SK-N-SH (cell line): ENCODE data around the gene TMEM14C. TPM values are rescaled to one million over a fixed set of nuclear protein-coding genes. Genes with fewer than 3 reads are reported as not detected.

Experiments
- CTCF ChIA-PET: fragments of 300-600, 350-600 bp; formaldehyde crosslinking; extraction: SDS; loops from one replicate; lab custom pipeline; 2021; lab: Yijun Ruan, JAX
- POLR2A ChIA-PET: fragments of 350-600 bp; sonication (Branson Sonifier 250); formaldehyde crosslinking; extraction: SDS; loops from one replicate; lab custom pipeline; 2020; ENCODE audit warnings: antibody characterized with exemption, inconsistent platforms; lab: Yijun Ruan, JAX
- DNase-seq: peaks from one replicate; pipeline ENCODE4 v3.0.0; 2012
- H2AFZ ChIP-seq: fragments of 200-600 bp; sonication (generic); 2 replicates; pipeline ENCODE4 v1.8.1; 2016; ENCODE audit warnings: antibody characterized with exemption, mild to moderate bottlenecking, low read depth
- H3F3A ChIP-seq: fragments of 200-600 bp; sonication (generic); replicated peaks from 2 replicates; pipeline ENCODE3; 2016; ENCODE audit warnings: antibody characterized with exemption, mild to moderate bottlenecking; ENCODE audit not compliant: insufficient read depth
- H3K27ac ChIP-seq, 2 experiments: fragments of 200-500 bp in 1 of 2; fragments of 200-600 bp in 1 of 2; sonication (Bioruptor generic) in 1 of 2; sonication (generic), shearing (Covaris generic) in 1 of 2; 2 replicates each; pipeline versions ENCODE4 v1.5.1 to v1.6.1; 2014 to 2016; ENCODE audit warnings: low read depth in 2 of 2, inconsistent platforms in 1 of 2, low read length in 1 of 2, mild to moderate bottlenecking in 1 of 2, mixed read lengths in 1 of 2
- H3K27me3 ChIP-seq: fragments of 200-600 bp; sonication (generic), shearing (Covaris generic); 2 replicates; pipeline ENCODE4 v1.6.1; 2016; ENCODE audit warnings: mixed run types; ENCODE audit not compliant: insufficient read depth
- H3K36me3 ChIP-seq, 2 experiments: fragments of 200-500 bp in 1 of 2; fragments of 200-600 bp in 1 of 2; sonication (Bioruptor generic) in 1 of 2; sonication (generic) in 1 of 2; replicated peaks in 1 of 2; 2 replicates each; pipeline versions ENCODE3 to v1.5.1; 2014 to 2016; ENCODE audit warnings: low read length in 1 of 2, mild to moderate bottlenecking in 1 of 2; ENCODE audit not compliant: insufficient read depth in 2 of 2, control insufficient read depth in 1 of 2
- H3K4me1 ChIP-seq, 2 experiments: fragments of 200-500 bp in 1 of 2; fragments of 200-600 bp in 1 of 2; sonication (Bioruptor generic) in 1 of 2; sonication (generic), shearing (Covaris generic) in 1 of 2; 2 replicates each; pipeline versions ENCODE4 v1.5.1 to v1.6.1; 2014 to 2016; ENCODE audit warnings: low read depth in 1 of 2, low read length in 1 of 2, mixed run types in 1 of 2; ENCODE audit not compliant: insufficient read depth in 2 of 2, control insufficient read depth in 1 of 2
- H3K4me2 ChIP-seq: fragments of 200-600 bp; sonication (generic), shearing (Covaris generic); 2 replicates; pipeline ENCODE4 v1.6.1; 2017; ENCODE audit warnings: mixed run types
- H3K4me3 ChIP-seq, 2 experiments: fragments of 200-500 bp in 1 of 2; fragments of 200-600 bp in 1 of 2; sonication (Bioruptor generic) in 1 of 2; sonication (generic), shearing (Covaris generic) in 1 of 2; 2 replicates each; pipeline versions ENCODE4 v1.5.1 to v1.8.1; 2014 to 2016; ENCODE audit warnings: low read depth in 2 of 2, inconsistent platforms in 1 of 2, low read length in 1 of 2, mild to moderate bottlenecking in 1 of 2, mixed read lengths in 1 of 2, moderate library complexity in 1 of 2
- H3K79me2 ChIP-seq: fragments of 200-600 bp; sonication (generic); 2 replicates; pipeline ENCODE4 v1.8.1; 2017; ENCODE audit warnings: mild to moderate bottlenecking; ENCODE audit not compliant: insufficient read depth
- H3K9ac ChIP-seq: fragments of 200-600 bp; sonication (generic); 2 replicates; pipeline ENCODE4 v1.6.1; 2017; ENCODE audit warnings: mixed run types
- H3K9me2 ChIP-seq: fragments of 200-600 bp; sonication (generic); 2 replicates; pipeline ENCODE4 v1.6.1; 2017; ENCODE audit warnings: mixed run types
- H3K9me3 ChIP-seq: fragments of 200-600 bp; sonication (generic); 2 replicates; pipeline ENCODE4 v1.6.1; 2017; ENCODE audit warnings: mixed run types, mild to moderate bottlenecking, moderate library complexity
- H4K20me1 ChIP-seq: fragments of 200-600 bp; sonication (generic); 2 replicates; pipeline ENCODE4 v1.6.1; 2017; ENCODE audit warnings: mild to moderate bottlenecking, mixed run types; ENCODE audit not compliant: insufficient read depth
- CHD2 ChIP-seq: fragments of 150-350 bp; IDR thresholded peaks from 2 replicates; pipeline ENCODE4 v1.6.1; 2018; ENCODE audit warnings: low read length; ENCODE audit not compliant: partially characterized antibody
- CTCF ChIP-seq: fragments of 200-600 bp; sonication (generic); IDR thresholded peaks from 2 replicates; pipeline ENCODE4 v1.6.1; 2017; ENCODE audit warnings: antibody characterized with exemption, mild to moderate bottlenecking, moderate library complexity
- ELF1 ChIP-seq: IDR thresholded peaks from 2 replicates; pipeline ENCODE4 v1.4.0; 2012
- FOSL2 ChIP-seq: IDR thresholded peaks from 2 replicates; pipeline ENCODE4 v1.4.0; 2012; ENCODE audit warnings: low read depth, mild to moderate bottlenecking, moderate library complexity, borderline replicate concordance
- FOXJ3 ChIP-seq: sonication (generic); formaldehyde crosslinking; IDR thresholded peaks from 2 replicates; pipeline ENCODE4 v1.5.1; 2020; ENCODE audit warnings: mild to moderate bottlenecking, missing genetic modification reagents
- MAX ChIP-seq: IDR thresholded peaks from 2 replicates; pipeline ENCODE4 v1.4.0; 2012; ENCODE audit warnings: low read depth
- MEF2A ChIP-seq: IDR thresholded peaks from 2 replicates; pipeline ENCODE4 v1.4.0; 2012; ENCODE audit warnings: low read depth, borderline replicate concordance
- NFIC ChIP-seq: IDR thresholded peaks from 2 replicates; pipeline ENCODE4 v1.4.0; 2012; ENCODE audit warnings: borderline replicate concordance
- NRF1 ChIP-seq: IDR thresholded peaks from 2 replicates; pipeline ENCODE4 v1.6.1; 2012; ENCODE audit warnings: low read depth, mild to moderate bottlenecking, low read length
- PBX3 ChIP-seq: IDR thresholded peaks from 2 replicates; pipeline ENCODE4; 2012
- RFX5 ChIP-seq: IDR thresholded peaks from 2 replicates; pipeline ENCODE4 v1.6.1; 2012; ENCODE audit warnings: mild to moderate bottlenecking, improper control_type of control experiment, low read length
- RXRA ChIP-seq: IDR thresholded peaks from 2 replicates; pipeline ENCODE4 v1.4.0; 2012; ENCODE audit warnings: low read depth, mild to moderate bottlenecking, borderline replicate concordance
- SIN3A ChIP-seq: IDR thresholded peaks from 2 replicates; pipeline ENCODE4 v1.6.1; 2012; ENCODE audit warnings: low read depth, mild to moderate bottlenecking, low read length, moderate library complexity, borderline replicate concordance
- TCF12 ChIP-seq: IDR thresholded peaks from 2 replicates; pipeline ENCODE4 v1.4.0; 2012
- USF2 ChIP-seq: fragments of 150-350 bp; IDR thresholded peaks from 2 replicates; pipeline ENCODE4 v1.6.1; 2017; ENCODE audit warnings: antibody characterized with exemption, low read length, low read depth, borderline replicate concordance
- ZBTB33 ChIP-seq: IDR thresholded peaks from 2 replicates; pipeline ENCODE4 v1.4.0; 2012; ENCODE audit warnings: low read depth, borderline replicate concordance
- WGBS: methylation state at CpG from one replicate; pipeline ENCODE4 v1.1.6; 2017; ENCODE audit warnings: low lambda C conversion rate; 5-methylcytosine and 5-hydroxymethylcytosine counted together
- polyA plus RNA-seq, 3 experiments: library from polyadenylated mRNA; depleted of rRNA; stranded (reverse); fragments of >200 nt; gene quantifications; 2 replicates each; pipeline ENCODE4 v1.2.3, GENCODE V29; 2012

Gene TMEM14C
- polyA plus RNA-seq, 1 of the 3 experiments (the other 2 are of a cell fraction) = 199 TPM

GRCh38 chr6:10686901-10687300, 36.0 kb upstream of the TMEM14C start:
- Histone ChIP-seq H3K9me3 (no peaks in the 10 kb centered on the region), H3K27me3 (no peaks in the 10 kb centered on the region), H3K36me3 (no peaks in the 10 kb centered on the region), H2AFZ (no peak overlapping the region), H3K9me2 (no peaks in the 10 kb centered on the region), H3K4me1 (no peaks in the 10 kb centered on the region), H3K4me3 (no peak overlapping the region), H3K27ac (no peak overlapping the region), H3K4me2 (no peak overlapping the region), H4K20me1 (no peaks in the 10 kb centered on the region), H3K9ac (no peak overlapping the region), H3K79me2 (no peaks in the 10 kb centered on the region), H3F3A (peaks cover 4% of the 10 kb centered on the region)
- 87% methylated on average over 8 of the region's 8 CpGs for WGBS
- ChIA-PET CTCF (no interaction called here), POLR2A (no interaction called here)
- no peak for DNase-seq
- no peak for TF ChIP-seq SIN3A
- no peak for TF ChIP-seq ZBTB33
- TF ChIP-seq RFX5 = no peak

- Histone ChIP-seq H4K20me1 (no peaks in the 10 kb centered on the region), H3K4me1 (peaks cover 0 to under 1% of the 10 kb centered on the region in 2 experiments; a peak in 1 of 4 replicates), H3K27ac (no peak overlapping the region), H3K9me3 (no peaks in the 10 kb centered on the region), H3K9me2 (no peaks in the 10 kb centered on the region), H3K4me2 (no peak overlapping the region), H3K4me3 (no peak overlapping the region), H3K9ac (no peak overlapping the region), H3F3A (peaks cover 4% of the 10 kb centered on the region), H3K27me3 (no peaks in the 10 kb centered on the region), H2AFZ (no peak overlapping the region), H3K79me2 (peaks cover 2% of the 10 kb centered on the region; the same call in 1 of the 2 replicates), H3K36me3 (no peaks in the 10 kb centered on the region)
- ChIA-PET CTCF (no interaction called here), POLR2A (no interaction called here)
- no peak for TF ChIP-seq NRF1
- TF ChIP-seq MEF2A = no peak
- TF ChIP-seq FOSL2 = no peak
- TF ChIP-seq PBX3 = no peak
- no peak for TF ChIP-seq USF2
- no peak for TF ChIP-seq ZBTB33
- no peak for TF ChIP-seq CHD2
- TF ChIP-seq NFIC = no peak
- TF ChIP-seq TCF12 = no peak
- TF ChIP-seq CTCF = no peak
- TF ChIP-seq RXRA = no peak
- TF ChIP-seq MAX = no peak
- no peak for TF ChIP-seq FOXJ3
- no peak for TF ChIP-seq ELF1
- WGBS = 64% methylated on average over 6 of the region's 6 CpGs
- DNase-seq = no peak
Measured at GRCh38 chr6:10687582-10687981, 35.3 kb upstream of the TMEM14C start.
